ENCODE results near the gene RGPD4. TPM values are rescaled to one million over a fixed set of nuclear protein-coding genes. Genes with fewer than 3 reads are reported as not detected.

The RGPD4 gene
- total RNA-seq, 2 experiments from 2014 or later, result 0.53 to 0.63 TPM

DNA sequence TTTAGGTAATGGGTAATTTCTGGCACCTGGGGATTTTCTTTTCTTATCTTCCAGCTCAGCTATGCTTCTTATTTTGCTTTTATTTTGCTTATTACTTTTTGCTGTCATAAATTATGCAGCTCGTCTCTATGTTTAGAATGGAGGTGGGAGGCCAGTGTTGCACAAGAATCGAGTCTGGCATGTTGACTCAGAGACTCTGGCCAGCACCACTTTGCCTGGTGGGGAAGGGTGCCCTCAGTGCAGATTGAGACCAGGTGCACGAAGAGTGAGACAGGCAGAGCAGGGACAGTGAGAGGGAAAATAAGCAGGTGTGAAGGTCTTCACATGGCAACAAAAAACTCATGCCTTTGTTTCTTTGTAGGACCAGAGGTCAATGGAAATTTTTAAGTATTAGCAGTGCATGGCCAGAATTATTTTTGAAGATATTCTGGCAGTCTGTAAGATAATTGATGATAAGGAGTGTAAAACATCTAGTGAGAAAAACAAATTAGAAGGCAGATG lies 100.4 kb downstream of the RGPD4 start:
- intact Hi-C loops (cut with DNase I, micrococcal nuclease), result no loop called here
- ChIA-PET POLR2A (no interaction called here), CTCF (no interaction called here)
- no peaks in the 10 kb centered on the region for H3K27me3 Mint-ChIP-seq
- TF ChIP-seq, protein P1, sequence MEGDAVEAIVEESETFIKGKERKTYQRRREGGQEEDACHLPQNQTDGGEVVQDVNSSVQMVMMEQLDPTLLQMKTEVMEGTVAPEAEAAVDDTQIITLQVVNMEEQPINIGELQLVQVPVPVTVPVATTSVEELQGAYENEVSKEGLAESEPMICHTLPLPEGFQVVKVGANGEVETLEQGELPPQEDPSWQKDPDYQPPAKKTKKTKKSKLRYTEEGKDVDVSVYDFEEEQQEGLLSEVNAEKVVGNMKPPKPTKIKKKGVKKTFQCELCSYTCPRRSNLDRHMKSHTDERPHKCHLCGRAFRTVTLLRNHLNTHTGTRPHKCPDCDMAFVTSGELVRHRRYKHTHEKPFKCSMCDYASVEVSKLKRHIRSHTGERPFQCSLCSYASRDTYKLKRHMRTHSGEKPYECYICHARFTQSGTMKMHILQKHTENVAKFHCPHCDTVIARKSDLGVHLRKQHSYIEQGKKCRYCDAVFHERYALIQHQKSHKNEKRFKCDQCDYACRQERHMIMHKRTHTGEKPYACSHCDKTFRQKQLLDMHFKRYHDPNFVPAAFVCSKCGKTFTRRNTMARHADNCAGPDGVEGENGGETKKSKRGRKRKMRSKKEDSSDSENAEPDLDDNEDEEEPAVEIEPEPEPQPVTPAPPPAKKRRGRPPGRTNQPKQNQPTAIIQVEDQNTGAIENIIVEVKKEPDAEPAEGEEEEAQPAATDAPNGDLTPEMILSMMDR (IDR thresholded peaks at IDR 0.05), result no peak
- Histone ChIP-seq H3K36me3 (ENCODE audit: insufficient read depth, low read length) (no peaks in the 10 kb centered on the region), H3K27me3 (ENCODE audit: control insufficient read depth in 1 of 2, insufficient read depth in 2 of 2, low read length in 2 of 2) (no peaks in the 10 kb centered on the region), H3K27ac (ENCODE audit: low read depth in 1 of 2, low read length in 2 of 2) (no peak overlapping the region), H3K4me3 (ENCODE audit: low read length) (no peak overlapping the region), H3K9me3 (ENCODE audit: control insufficient read depth in 1 of 2, insufficient read depth in 1 of 2, low read length in 2 of 2) (no peaks in the 10 kb centered on the region), H3K4me1 (ENCODE audit: insufficient read depth, low read length) (no peaks in the 10 kb centered on the region)
- H3K4me1 Mint-ChIP-seq (ENCODE audit: low read depth), result no peaks in the 10 kb centered on the region
- H3K27ac Mint-ChIP-seq, result no peak overlapping the region
- no peaks in the 10 kb centered on the region for H3K36me3 Mint-ChIP-seq (ENCODE audit: low read depth)
- no peaks in the 10 kb centered on the region for H3K9me3 Mint-ChIP-seq
- H3K4me3 Mint-ChIP-seq, result no peak overlapping the region
- ATAC-seq (ENCODE audit: poor library complexity) (no peak), DNase-seq (no peak)

DNA sequence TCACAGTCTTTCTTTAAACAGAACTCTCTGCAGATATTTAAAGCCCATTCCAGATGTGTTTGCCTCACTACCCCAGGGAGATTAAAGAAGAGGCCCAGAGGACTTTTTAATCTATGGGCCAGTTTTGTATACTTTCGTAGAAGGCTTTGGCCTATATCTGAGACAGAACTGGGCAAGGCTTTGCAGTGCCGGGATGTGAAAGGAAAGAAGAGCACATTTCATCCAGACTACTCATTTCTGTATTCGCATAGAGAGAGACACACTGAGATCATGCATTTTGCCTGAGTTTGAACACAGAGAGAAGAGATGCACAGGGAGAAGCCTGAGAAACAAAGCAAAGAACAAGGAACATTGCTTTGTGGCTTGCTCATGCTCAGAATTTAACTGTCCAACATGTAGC lies 104.7 kb downstream of the RGPD4 start:
- POLR2A ChIA-PET, result no interaction called here
- DNase-seq, result no peak

DNA sequence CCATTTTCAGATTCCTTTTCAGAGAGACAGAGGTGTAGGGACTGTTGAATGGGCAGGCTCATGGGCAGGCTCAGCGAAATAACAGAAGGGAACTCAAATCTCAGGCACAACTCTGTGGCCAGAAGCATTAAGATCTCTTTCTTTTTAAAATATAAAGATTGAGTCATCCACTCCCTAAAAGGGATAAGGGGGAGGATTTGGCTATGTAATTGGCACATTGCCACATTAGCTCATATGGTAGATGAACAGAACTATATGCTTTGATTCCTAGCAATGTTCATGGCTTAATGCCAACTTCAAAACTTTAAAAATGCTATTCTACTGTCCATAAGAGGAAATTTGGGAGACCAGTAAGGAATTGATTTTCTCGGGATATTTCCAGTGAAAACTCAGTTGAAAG lies 105.8 kb downstream of the RGPD4 start:
- Histone ChIP-seq H3K4me3 (ENCODE audit: low read length) (no peak overlapping the region), H3K27ac (ENCODE audit: low read depth in 1 of 2, low read length in 2 of 2) (no peak overlapping the region), H3K36me3 (ENCODE audit: insufficient read depth, low read length) (no peaks in the 10 kb centered on the region), H3K4me1 (ENCODE audit: insufficient read depth, low read length) (no peaks in the 10 kb centered on the region), H3K27me3 (ENCODE audit: control insufficient read depth in 1 of 2, insufficient read depth in 2 of 2, low read length in 2 of 2) (no peaks in the 10 kb centered on the region), H3K9me3 (ENCODE audit: control insufficient read depth in 1 of 2, insufficient read depth in 1 of 2, low read length in 2 of 2) (no peaks in the 10 kb centered on the region)
- CTCF ChIA-PET, result no interaction called here
- intact Hi-C loops (cut with DNase I, micrococcal nuclease), result loop anchor here in 1 of 2 experiments (10.0 kb wide), 1 partner anchor 652 kb away; no protein-coding TSS in a partner anchor
- POLR2A ChIA-PET, result no interaction called here
- no peak overlapping the region for H3K4me3 Mint-ChIP-seq
- H3K36me3 Mint-ChIP-seq (ENCODE audit: low read depth), result no peaks in the 10 kb centered on the region
- no peaks in the 10 kb centered on the region for H3K4me1 Mint-ChIP-seq (ENCODE audit: low read depth)
- no peak for ATAC-seq (ENCODE audit: poor library complexity)
- no peak for DNase-seq
- no peaks in the 10 kb centered on the region for H3K9me3 Mint-ChIP-seq
- TF ChIP-seq, protein P1 (IDR thresholded peaks at IDR 0.05), result no peak
- no peak overlapping the region for H3K27ac Mint-ChIP-seq
- H3K27me3 Mint-ChIP-seq, result peaks cover 6% of the 10 kb centered on the region

More for the DNA sequence above, 104.7 kb downstream of the RGPD4 start:
- Mint-ChIP-seq H3K4me1 (ENCODE audit: low read depth) (no peaks in the 10 kb centered on the region), H3K4me3 (no peak overlapping the region), H3K36me3 (ENCODE audit: low read depth) (no peaks in the 10 kb centered on the region), H3K9me3 (no peaks in the 10 kb centered on the region), H3K27me3 (peaks cover 6% of the 10 kb centered on the region), H3K27ac (no peak overlapping the region)
- TF ChIP-seq, protein P1 (IDR thresholded peaks at IDR 0.05), result no peak
- CTCF ChIA-PET, result no interaction called here
- no peaks in the 10 kb centered on the region for H3K27me3 ChIP-seq (ENCODE audit: control insufficient read depth in 1 of 2, insufficient read depth in 2 of 2, low read length in 2 of 2)
- ATAC-seq (ENCODE audit: poor library complexity), result no peak
- no peak overlapping the region for H3K4me3 ChIP-seq (ENCODE audit: low read length)
- H3K27ac ChIP-seq (ENCODE audit: low read depth in 1 of 2, low read length in 2 of 2), result no peak overlapping the region
- H3K36me3 ChIP-seq (ENCODE audit: insufficient read depth, low read length), result no peaks in the 10 kb centered on the region
- intact Hi-C loops (cut with DNase I, micrococcal nuclease), result loop anchor here in 1 of 2 experiments (10.0 kb wide), 1 partner anchor 653 kb away; no protein-coding TSS in a partner anchor
- no peaks in the 10 kb centered on the region for H3K4me1 ChIP-seq (ENCODE audit: insufficient read depth, low read length)
- H3K9me3 ChIP-seq (ENCODE audit: control insufficient read depth in 1 of 2, insufficient read depth in 1 of 2, low read length in 2 of 2), result no peaks in the 10 kb centered on the region

All from CD4-positive, alpha-beta T cell (primary cell).